Measurements from ENCODE around the gene SFXN3. TPM values are rescaled to one million over a fixed set of nuclear protein-coding genes. Genes with fewer than 3 reads are reported as not detected.

SFXN3 gene
- total and polyA plus RNA-seq, 2 of the 13 experiments (the other 11 are each of a cell fraction or from before 2014, with no cell fraction given), result 16.8 to 71.5 TPM

DNA sequence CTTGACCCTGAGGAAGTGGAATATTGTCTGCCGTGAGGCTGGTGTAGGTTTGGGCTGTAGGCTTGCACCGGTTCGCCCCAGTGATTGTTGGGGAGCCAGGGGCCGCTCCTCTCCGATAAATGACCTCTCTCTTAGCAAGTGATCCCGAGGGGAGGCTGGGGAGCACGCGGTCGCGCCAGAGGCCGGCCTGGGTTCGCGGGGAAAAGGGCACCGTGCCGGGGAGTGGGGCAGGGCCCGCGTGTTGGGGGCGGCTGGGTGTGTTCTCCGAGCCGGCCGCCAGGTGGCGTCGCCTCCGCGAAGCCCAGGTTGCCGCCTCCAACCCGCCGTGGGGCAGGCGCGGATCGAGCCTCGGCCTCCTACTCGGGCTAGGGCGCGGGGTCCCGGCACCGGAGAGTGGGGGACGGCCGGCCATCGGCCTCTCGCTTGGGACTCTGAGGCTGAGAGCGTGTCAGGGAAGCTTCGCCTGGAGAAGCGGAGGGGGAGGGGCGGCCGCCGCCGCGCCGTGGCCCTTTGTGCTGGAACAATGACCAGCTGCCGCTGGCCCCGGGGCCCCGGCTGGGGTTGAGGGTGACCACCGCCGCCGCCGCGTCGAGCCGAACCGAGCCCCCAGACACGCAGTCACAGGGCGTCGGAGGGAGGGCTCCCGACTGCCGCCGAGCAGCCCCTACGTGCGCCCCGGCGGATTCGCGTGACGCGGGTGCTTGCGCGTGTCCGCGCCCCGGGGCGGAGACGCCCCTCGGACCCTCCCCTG lies 31.9 kb upstream of the SFXN3 start (continued):
- TF ChIP-seq ZNF577 (CRISPR knock-in tag; IDR thresholded peaks at IDR 0.05; ENCODE audit: borderline replicate concordance, low read depth) (no peak), GTF2F1 (IDR thresholded peaks at IDR 0.05; ENCODE audit: low read length) (no peak), ZNF879 (CRISPR knock-in tag; IDR thresholded peaks at IDR 0.05) (0 out of 2 replicates have a peak, but pooled peaks have one; percentile 77), TOPORS (CRISPR knock-in tag; IDR thresholded peaks at IDR 0.05) (peak; percentile 78; the same call in 1 of the 2 replicates), CENPT (CRISPR knock-in tag; IDR thresholded peaks at IDR 0.05; ENCODE audit: low read depth) (peak; percentile 58; the same call in 1 of the 2 replicates), HNF4G (IDR thresholded peaks at IDR 0.05; ENCODE audit: borderline replicate concordance, low read depth, low read length) (no peak; the same call in 1 of the 2 replicates), HNF4G (CRISPR knock-in tag; IDR thresholded peaks at IDR 0.05; ENCODE audit: borderline replicate concordance, low read depth) (no peak), SIX4 (CRISPR knock-in tag; IDR thresholded peaks at IDR 0.05) (no peak), ZBTB7A (CRISPR knock-in tag; IDR thresholded peaks at IDR 0.05) (0 out of 2 replicates have a peak, but pooled peaks have one; percentile 38), ZNF138 (CRISPR knock-in tag; IDR thresholded peaks at IDR 0.05; ENCODE audit: low read depth) (no peak; the same call in 1 of the 2 replicates), SRF (IDR thresholded peaks at IDR 0.05; ENCODE audit: low read depth, low read length) (no peak), MED13 (CRISPR knock-in tag; IDR thresholded peaks at IDR 0.05) (0 out of 2 replicates have a peak, but pooled peaks have one; percentile 26)
- TF ChIP-seq, protein P1, sequence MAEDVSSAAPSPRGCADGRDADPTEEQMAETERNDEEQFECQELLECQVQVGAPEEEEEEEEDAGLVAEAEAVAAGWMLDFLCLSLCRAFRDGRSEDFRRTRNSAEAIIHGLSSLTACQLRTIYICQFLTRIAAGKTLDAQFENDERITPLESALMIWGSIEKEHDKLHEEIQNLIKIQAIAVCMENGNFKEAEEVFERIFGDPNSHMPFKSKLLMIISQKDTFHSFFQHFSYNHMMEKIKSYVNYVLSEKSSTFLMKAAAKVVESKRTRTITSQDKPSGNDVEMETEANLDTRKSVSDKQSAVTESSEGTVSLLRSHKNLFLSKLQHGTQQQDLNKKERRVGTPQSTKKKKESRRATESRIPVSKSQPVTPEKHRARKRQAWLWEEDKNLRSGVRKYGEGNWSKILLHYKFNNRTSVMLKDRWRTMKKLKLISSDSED (CRISPR knock-in tag; IDR thresholded peaks at IDR 0.05), result no peak
- TF ChIP-seq, protein P2, sequence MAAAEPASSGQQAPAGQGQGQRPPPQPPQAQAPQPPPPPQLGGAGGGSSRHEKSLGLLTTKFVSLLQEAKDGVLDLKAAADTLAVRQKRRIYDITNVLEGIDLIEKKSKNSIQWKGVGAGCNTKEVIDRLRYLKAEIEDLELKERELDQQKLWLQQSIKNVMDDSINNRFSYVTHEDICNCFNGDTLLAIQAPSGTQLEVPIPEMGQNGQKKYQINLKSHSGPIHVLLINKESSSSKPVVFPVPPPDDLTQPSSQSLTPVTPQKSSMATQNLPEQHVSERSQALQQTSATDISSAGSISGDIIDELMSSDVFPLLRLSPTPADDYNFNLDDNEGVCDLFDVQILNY (CRISPR knock-in tag; conservative IDR thresholded peaks at IDR 0.05), result peak; percentile 27; the same call in 1 of the 2 replicates
- TF ChIP-seq, protein P3, sequence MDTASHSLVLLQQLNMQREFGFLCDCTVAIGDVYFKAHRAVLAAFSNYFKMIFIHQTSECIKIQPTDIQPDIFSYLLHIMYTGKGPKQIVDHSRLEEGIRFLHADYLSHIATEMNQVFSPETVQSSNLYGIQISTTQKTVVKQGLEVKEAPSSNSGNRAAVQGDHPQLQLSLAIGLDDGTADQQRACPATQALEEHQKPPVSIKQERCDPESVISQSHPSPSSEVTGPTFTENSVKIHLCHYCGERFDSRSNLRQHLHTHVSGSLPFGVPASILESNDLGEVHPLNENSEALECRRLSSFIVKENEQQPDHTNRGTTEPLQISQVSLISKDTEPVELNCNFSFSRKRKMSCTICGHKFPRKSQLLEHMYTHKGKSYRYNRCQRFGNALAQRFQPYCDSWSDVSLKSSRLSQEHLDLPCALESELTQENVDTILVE (CRISPR knock-in tag; IDR thresholded peaks at IDR 0.05), result no peak
- TF ChIP-seq, protein P4, sequence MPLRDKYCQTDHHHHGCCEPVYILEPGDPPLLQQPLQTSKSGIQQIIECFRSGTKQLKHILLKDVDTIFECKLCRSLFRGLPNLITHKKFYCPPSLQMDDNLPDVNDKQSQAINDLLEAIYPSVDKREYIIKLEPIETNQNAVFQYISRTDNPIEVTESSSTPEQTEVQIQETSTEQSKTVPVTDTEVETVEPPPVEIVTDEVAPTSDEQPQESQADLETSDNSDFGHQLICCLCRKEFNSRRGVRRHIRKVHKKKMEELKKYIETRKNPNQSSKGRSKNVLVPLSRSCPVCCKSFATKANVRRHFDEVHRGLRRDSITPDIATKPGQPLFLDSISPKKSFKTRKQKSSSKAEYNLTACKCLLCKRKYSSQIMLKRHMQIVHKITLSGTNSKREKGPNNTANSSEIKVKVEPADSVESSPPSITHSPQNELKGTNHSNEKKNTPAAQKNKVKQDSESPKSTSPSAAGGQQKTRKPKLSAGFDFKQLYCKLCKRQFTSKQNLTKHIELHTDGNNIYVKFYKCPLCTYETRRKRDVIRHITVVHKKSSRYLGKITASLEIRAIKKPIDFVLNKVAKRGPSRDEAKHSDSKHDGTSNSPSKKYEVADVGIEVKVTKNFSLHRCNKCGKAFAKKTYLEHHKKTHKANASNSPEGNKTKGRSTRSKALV (CRISPR knock-in tag; IDR thresholded peaks at IDR 0.05), result peak; percentile 53; the same call in 1 of the 2 replicates
- TF ChIP-seq, protein P5, sequence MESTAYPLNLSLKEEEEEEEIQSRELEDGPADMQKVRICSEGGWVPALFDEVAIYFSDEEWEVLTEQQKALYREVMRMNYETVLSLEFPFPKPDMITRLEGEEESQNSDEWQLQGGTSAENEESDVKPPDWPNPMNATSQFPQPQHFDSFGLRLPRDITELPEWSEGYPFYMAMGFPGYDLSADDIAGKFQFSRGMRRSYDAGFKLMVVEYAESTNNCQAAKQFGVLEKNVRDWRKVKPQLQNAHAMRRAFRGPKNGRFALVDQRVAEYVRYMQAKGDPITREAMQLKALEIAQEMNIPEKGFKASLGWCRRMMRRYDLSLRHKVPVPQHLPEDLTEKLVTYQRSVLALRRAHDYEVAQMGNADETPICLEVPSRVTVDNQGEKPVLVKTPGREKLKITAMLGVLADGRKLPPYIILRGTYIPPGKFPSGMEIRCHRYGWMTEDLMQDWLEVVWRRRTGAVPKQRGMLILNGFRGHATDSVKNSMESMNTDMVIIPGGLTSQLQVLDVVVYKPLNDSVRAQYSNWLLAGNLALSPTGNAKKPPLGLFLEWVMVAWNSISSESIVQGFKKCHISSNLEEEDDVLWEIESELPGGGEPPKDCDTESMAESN (CRISPR knock-in tag; conservative IDR thresholded peaks at IDR 0.05), result peak; percentile 12; the same call in 1 of the 2 replicates
- TF ChIP-seq, protein P6, sequence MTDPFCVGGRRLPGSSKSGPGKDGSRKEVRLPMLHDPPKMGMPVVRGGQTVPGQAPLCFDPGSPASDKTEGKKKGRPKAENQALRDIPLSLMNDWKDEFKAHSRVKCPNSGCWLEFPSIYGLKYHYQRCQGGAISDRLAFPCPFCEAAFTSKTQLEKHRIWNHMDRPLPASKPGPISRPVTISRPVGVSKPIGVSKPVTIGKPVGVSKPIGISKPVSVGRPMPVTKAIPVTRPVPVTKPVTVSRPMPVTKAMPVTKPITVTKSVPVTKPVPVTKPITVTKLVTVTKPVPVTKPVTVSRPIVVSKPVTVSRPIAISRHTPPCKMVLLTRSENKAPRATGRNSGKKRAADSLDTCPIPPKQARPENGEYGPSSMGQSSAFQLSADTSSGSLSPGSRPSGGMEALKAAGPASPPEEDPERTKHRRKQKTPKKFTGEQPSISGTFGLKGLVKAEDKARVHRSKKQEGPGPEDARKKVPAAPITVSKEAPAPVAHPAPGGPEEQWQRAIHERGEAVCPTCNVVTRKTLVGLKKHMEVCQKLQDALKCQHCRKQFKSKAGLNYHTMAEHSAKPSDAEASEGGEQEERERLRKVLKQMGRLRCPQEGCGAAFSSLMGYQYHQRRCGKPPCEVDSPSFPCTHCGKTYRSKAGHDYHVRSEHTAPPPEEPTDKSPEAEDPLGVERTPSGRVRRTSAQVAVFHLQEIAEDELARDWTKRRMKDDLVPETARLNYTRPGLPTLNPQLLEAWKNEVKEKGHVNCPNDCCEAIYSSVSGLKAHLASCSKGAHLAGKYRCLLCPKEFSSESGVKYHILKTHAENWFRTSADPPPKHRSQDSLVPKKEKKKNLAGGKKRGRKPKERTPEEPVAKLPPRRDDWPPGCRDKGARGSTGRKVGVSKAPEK (CRISPR knock-in tag; IDR thresholded peaks at IDR 0.05; ENCODE audit: borderline replicate concordance), result no peak
